HG02840 (cell line): Measurements from ENCODE around the gene OR14I1.
"Not testable (repeated sequence)": the region's sequence is repeated elsewhere in the genome, so short reads cannot be mapped to it uniquely, and the experiment has no call there.

Experiments
- ATAC-seq: cut with Tn5 transposase; IDR thresholded peaks from one replicate; pipeline ENCODE4 v1.9.1; 2021; ENCODE audit warnings: mild to moderate bottlenecking, moderate library complexity, moderate number of reproducible peaks; ENCODE audit not compliant: unreplicated experiment, low FRiP score

Gene OR14I1

DNA sequence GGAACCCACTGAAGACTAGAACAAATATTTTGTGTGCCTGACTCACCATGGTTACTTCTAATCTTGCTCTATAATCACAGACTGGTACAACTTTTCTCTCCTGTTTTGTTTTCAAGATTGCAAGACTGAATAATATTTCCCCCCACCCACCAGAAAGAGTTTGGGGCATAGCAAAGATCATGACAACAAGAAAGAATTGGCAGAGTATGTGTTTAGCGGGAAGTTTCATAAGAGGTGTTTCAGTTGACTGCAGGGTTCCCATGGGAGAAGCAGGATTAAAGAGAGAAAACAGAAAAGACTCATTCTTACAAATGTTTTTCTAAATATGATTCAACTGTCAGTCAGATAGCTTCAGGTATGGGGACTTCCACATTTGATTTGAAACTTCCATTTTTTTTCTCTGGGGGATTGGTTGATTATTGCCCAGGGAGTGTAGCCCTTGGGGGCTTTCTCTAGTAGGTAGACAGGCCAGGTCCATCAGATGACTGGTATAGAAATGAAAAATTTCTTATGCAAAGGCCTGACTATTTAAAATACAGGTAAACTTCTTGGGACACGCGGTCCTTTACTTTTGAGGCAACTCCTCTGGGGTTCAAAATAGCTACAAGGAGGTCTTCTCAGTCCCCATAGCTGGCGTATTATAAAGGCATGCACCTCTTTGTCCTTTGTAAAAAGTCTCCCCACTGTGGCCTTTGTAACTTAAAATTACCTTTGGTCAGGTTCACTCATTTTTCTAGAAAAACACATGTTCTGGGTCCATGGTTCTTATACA is 13.9 kb downstream of the OR14I1 start:
- ATAC-seq = peak; percentile 72

DNA sequence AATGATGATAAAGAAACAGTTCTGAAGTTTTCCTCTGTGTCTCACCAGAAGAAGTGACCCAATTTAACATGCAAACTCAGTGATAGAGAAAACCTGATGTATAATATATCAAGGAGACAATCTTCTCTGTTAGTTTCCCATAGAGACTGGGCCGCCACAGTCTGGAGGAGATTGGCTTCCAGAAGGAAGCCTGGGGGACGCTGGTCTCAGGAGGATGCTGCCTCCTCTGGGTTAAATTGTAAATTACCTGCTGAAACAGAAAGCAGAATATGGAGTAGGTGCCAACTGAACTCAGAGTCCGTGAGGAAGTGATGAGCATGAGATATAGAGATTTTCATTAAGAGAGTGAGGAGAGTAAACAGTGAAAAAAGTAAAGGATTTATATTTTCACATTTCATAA is 15.8 kb downstream of the OR14I1 start:
- ATAC-seq = peak; percentile 70

- ATAC-seq = no peak
Observed at GRCh38 chr1:248681651-248682050, 20.9 kb downstream of the OR14I1 start.

- ATAC-seq = no peak
Observed at GRCh38 chr1:248670003-248670402, 32.6 kb downstream of the OR14I1 start.

DNA sequence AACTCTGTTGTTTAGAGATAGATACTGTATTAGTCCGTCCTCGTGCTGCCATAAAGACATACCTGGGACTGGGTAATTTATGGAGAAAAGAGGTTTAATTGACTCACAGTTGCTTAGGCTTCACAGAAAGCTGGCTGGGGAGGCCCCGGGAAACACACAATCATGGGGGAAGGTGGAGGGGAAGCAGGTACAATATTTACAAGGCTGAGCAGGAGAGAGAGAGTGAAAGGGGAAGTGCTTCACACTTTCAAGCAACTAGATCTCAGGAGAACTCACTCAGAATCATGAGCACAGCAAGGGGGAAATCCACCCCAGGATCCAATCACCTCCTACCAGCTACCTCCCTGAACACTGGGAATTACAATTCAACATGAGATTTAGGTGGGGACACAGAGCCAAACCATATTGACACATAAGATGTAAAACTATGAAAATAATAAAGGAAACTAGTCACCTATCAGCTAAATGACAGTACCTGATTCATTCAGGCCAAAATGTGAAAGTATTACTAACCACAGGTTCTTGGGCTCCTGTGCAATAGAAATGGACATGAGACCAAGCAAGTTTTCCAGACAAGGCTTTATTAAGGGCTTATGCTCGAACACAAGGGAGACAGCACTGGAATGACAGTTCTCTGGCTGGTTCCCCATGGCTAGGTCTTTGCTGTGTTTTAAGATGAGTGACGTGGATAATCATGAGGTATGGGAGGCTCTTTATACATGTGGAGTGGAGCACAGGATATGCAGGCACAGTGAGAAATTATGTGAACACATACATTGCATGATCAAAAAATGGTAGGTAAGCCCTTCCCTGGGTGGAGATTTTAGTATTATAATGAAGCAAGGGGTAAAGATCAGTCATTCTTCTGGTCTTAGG is 38.9 kb downstream of the OR14I1 start:
- peak; percentile 87 for ATAC-seq

DNA sequence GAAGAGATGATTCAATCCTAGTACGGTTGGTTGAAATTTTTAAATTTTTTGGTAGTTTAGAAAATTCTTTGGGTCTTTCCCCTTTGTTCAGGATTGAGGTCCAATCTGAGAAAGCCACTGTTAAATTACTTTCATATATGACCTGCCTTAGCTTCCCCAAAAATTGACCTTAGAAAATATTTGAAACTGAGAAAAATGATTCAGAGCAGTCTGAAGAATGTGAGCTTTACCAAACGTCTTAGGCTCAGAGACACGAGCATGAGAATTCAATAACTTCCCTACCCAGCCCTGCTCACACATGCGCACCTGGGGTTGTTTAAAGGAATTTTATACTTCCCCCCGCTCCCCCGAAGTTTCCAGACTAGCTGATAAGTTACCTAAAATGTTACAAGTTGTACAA is 45.8 kb downstream of the OR14I1 start:
- not testable (repeated sequence) for ATAC-seq

DNA sequence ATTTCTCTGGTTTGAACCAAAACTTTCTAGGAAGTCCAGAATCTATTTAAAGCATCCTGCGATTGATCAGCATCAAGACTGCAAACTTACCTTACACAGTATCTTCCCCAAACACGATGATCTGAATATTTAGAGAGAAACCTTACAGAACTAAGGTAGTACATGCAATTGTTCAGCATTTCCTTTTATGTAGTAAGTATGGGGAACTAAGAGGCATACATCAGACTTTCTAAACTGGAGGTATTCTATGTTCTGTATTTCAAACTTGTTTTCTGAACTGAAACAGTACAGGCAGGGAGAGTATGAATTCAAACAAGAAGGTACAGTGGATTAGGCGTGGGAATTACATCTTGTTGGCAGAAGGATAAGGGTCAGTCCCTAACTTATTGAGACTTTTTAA is 47.2 kb downstream of the OR14I1 start, which contains the start of gene OR2T27:
Gene OR2T27 (minus strand): TSS at position 175 of the 400 bp plus-strand sequence. CDS start 4,644 bp downstream, outside the sequence.
- ATAC-seq = peak; percentile 56
